NCI-H345 (cell line): ENCODE results near the gene CFAP61.

Experiments
- DNase-seq: peaks from one replicate; lab custom pipeline; 2025; lab: John Stamatoyannopoulos, UW

CFAP61 gene

GRCh38 chr20:20364593-20365479 is 312.5 kb downstream of the CFAP61 start:
- DNase-seq, result peak; percentile 74

GRCh38 chr20:20365480-20366161 is 313.3 kb downstream of the CFAP61 start:
- DNase-seq, result peak; percentile 47

DNA sequence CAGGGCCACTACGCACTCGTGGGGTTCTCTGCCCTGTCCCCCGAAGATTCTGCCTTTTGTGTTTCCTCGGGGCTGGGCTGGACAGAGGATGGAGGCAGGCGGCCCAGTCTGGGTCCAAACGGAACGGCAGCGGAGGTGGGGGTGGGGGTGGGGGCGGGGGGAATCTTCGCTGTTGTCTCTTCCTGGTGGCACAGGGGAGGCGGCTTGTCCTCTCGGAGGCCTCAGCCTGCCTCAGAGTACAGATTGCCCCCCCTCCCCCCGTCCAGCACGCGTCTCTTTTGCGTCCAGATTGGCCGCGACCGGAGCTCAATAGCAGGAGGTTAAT is 314.2 kb downstream of the CFAP61 start:
- peak; percentile 84 for DNase-seq

- peak; percentile 83 for DNase-seq
Measured at GRCh38 chr20:20366876-20367574, 314.7 kb downstream of the CFAP61 start.

DNA sequence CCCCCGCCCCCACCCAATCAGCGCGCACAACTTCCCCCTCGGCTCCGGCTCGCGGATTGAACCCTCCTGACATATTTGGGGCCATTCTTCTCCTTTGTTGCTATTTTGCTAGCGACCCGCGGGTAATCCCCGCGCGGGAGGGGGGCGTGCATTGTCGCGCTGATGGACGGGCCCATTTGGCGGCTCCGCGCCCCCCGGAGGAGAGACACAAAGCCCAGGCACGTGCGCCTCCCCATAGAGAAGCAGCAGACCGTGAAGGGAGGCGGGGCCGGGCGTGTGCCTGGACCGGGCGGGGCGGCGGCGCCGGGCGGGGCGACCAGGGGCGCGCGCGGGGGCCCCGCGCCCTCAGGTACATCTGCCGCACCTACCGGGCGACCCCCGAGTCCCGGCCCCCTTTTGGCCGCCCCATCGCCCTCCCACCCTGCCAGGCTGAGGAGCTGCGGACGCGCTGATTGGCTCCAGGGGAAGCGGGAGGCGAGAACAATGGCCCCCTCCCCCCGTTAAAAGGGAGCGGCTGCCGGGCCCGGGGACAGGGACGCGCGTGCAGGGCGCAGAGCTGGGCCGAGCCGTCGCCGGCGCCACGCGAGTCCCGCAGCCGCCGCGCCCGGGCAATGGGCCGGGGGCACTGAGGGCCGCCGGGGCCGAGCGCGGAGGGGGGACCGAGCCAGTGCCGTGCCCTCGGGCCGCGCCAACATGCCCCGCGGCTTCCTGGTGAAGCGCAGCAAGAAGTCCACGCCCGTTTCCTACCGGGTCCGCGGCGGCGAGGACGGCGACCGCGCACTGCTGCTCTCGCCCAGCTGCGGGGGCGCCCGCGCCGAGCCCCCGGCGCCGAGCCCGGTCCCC is 315.5 kb downstream of the CFAP61 start, which contains the start of gene INSM1:
Gene INSM1 (plus strand): TSS at position 530 of the 843 bp plus-strand sequence. CDS start 164 bp downstream, at position 694.
- peak; percentile 100 for DNase-seq

GRCh38 chr20:20368418-20369249 is 316.3 kb downstream of the CFAP61 start:
- DNase-seq, result peak; percentile 61

GRCh38 chr20:20369250-20370093 is 317.1 kb downstream of the CFAP61 start:
- peak; percentile 61 for DNase-seq

- DNase-seq, result peak; percentile 44
Measured at GRCh38 chr20:20370094-20370575, 317.8 kb downstream of the CFAP61 start.

GRCh38 chr20:20371083-20371482 is 318.8 kb downstream of the CFAP61 start:
- peak; percentile 53 for DNase-seq

- no peak for DNase-seq
Measured at GRCh38 chr20:20371681-20372080, 319.3 kb downstream of the CFAP61 start.

- peak; percentile 87 for DNase-seq
Measured at GRCh38 chr20:20373091-20373571, 320.8 kb downstream of the CFAP61 start.

- DNase-seq, result peak; percentile 98
Measured at GRCh38 chr20:20375862-20376261, 323.5 kb downstream of the CFAP61 start.

- peak; percentile 41 for DNase-seq
Measured at GRCh38 chr20:20386192-20386591, 333.9 kb downstream of the CFAP61 start.

- DNase-seq, result no peak
Measured at GRCh38 chr20:20390393-20390792, 338.1 kb downstream of the CFAP61 start.

- DNase-seq, result no peak
Measured at GRCh38 chr20:20391115-20391514, 338.8 kb downstream of the CFAP61 start.

DNA sequence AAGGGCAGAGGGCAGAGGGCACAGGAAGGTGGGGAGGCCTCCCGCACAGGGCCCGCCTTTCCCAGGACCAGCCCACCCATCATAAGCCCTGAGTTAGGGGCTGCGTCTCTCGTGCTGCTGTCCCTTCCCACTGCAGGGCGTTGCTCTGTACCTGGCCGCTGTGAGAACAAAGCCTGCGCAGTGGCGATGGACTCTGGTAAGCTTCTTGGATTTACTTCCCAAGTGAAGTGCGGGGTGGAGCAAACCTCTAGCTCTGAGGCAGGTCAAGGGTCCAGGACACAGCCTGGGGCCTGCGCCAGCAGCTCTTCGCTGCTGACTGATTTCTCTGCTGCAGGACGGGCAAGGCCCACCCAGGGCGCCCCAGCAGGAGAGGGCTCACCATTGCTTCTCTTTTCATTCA is 339.4 kb downstream of the CFAP61 start:
- no peak for DNase-seq

DNA sequence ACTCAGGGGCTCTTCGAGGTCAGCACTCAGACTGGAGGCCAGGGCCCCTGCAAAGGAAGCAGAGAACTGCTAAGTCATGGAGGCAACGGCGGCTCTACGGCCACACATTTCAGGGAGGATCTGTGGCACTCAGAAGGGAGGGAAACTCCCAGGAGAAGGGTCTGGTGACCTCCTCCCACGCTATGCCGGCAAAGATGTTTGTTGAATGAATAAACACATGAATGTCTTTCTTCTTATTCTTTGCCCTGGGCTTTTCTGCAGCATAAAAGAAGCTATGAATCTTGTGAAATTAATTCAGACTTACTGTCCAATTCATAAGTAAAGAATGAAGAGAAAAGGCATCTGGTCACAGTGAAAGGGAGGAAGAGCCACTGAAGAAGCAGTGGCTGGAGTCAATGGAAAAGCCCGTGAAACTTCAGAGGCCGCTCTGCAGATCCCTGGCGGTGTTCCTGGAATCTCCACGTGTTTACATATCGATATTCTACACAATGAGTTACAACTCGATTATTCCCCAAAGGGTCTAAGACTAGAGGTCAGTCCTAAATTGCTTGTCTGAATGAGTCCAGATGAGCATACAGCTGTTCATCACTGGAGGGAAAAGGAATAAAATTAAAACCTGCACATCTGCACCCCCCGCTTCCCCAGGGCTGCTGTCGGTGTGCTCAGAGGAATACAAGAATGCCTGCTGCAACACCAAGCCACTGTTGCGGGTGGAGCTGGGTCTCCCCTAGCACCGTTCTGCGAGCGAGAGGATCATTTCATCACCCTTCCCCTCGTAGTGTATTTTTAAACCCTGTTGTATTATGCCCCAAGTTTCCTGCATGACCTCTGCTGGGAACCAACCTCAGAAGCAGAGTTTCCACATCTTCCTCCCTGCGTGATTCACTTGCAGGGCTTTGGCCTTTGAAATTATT is 341.1 kb downstream of the CFAP61 start:
- no peak for DNase-seq

DNA sequence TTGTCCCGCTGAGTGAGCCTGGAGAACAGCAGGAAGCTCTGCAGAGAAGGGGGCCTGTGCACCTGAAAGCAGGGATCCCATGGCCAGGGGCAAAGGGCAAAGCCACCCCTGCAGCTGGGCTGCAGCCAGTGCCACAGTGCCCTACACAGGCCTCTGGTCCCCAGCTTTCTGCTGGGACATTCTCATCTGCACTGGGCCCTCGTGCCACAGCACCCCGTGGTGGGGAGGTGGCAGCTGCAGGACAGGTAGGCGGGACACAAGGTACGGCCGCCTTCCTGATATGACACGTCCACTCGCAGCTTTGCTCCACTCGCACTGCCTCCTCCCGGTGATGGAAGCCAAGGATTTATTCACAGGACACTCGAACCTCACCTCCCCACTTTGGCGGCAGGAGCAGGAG is 342.8 kb downstream of the CFAP61 start:
- no peak for DNase-seq
